Activated CD4-positive, alpha-beta T cell treated with anti-CD3 and anti-CD28 coated beads, Interleukin-2, amount 50 U/mL, for 4 hours (primary cell): Measurements from ENCODE around the gene CCNY.

Experiments used
- DNase-seq, 2 experiments: peaks; one replicate each; pipeline ENCODE4 v3.0.0-alpha.2; 2020

CCNY gene

DNA sequence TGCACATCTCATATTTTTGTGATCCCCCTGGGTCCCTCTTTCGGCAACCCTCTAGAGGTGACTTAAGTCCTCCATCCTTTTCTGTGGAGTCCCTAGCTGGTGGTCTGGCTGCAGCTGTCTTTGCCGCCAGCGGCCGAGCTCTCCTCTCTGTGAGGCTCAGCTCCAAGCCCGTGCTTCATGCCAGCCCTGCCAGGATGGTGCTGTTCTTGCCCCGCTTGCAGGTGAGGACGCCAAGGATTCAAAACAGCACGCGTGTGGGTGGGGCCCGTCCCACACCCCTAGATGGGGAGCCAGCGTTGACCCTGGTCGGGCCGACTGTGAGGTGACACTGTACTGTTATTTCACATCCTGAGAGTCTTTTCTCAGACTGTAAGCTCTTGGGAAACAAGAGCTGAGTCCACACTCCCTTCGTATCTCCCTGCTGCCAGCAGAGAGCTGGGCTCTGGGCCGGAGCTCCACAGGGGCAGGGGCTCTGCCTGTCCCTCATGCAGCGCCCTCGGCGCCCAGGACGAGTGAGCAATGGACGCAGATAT lies 232.2 kb downstream of the CCNY start:
- no peak for DNase-seq

DNA sequence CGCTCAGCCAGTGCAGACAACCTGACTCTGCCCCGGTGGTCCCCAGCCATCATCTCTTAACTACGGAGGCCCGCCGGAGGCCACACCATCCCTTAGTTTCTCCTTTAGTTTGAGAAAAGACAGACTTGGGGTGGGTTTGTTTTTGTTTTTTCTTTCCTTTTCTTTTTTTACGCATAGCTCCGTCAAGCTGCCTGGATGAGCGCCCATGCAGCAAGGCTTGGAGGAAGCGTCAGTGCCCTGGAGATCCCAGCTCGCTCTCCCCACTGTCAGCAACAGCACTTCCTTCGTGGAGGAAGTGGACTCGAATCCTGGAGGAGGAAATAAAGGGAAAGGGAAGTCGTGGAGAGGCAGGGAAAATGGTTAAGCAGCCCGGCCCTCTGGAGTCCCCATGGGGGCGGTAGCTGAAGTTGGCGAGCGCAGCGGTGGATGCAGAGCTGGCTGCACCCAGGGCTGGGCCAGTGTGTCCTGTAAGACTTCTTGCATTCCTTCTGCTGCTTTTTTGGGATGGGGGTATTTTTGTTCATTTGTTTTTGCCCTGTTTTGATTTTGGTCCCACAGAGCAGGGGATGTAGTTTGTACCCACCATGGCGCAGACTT lies 232.9 kb downstream of the CCNY start:
- no peak for DNase-seq

DNA sequence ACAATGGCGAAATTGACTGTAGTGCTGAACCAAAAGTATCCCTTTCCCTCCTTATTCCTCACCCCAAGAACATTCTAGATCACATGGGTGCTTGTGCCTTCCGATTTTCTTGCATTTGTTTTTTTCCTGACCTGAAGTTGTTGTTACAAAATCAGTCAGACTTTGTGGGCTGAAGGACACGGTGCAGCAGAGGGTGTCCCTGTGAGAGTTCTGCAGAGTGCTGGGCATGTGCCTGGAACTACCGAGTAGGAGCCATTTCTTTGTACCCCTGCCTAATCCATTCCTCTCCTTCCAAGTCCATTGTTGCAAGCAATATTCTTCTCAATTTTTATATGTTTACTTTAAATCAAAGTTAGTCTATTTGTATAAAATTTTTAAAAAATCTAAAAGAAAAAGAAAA lies 233.5 kb downstream of the CCNY start:
- no peak for DNase-seq

DNA sequence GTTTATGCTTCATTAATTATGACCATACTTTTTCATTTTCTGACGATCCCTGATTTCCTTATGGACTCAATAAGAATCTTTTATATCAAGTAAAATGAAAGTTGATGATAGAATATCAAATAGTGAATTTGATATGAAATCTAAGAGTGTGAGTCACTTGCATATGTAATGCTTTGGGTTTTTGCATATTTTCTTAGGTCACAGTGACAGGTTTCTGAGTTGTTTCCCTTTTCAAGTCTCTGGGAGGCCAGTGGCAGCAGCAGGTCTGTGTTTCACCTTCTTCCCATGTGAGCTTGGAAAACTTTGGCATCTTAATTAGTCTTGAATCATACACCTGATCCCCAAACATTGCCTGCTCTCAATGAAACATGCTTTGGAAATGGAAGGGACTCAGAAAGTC lies 234.1 kb downstream of the CCNY start:
- DNase-seq, result no peak

DNA sequence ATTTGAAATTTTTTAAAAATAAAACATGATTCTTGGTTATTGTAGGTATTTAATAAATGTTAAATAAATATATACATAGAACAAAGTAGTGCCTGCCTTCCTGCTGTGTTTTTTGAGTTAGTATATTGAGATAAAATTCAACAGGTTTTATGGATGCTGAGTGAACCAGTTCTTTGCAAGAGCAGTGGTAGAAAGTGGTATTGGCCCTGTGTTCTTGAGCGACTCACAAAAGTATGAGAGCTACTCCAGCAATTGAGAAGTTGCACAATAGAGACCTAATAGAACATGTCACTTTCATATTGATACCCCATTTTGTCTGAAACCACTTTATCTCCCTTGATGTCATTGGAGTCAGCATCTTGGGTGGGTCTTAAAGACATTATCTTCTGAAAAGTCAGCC lies 236.3 kb downstream of the CCNY start:
- no peak for DNase-seq

DNA sequence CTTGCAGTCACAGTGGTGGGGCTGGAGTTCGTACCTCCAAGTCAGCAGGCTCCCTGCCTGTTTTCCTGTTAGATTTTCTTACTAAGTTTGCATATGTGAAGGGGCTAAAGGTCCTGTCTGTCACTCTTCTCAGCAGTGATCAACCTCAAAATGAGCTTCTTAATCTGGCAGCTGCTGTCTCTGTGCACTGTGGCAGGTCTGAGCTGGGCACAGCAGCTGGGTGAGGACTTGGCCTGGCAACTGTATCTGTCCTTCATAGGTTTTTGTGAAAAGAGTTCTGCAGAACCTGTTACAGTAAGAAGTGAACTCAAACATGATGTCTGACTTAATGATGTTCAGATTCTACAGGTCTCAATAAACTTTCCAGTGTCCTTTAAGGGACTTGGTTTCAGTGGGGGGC lies 237.5 kb downstream of the CCNY start:
- DNase-seq, result no peak

DNA sequence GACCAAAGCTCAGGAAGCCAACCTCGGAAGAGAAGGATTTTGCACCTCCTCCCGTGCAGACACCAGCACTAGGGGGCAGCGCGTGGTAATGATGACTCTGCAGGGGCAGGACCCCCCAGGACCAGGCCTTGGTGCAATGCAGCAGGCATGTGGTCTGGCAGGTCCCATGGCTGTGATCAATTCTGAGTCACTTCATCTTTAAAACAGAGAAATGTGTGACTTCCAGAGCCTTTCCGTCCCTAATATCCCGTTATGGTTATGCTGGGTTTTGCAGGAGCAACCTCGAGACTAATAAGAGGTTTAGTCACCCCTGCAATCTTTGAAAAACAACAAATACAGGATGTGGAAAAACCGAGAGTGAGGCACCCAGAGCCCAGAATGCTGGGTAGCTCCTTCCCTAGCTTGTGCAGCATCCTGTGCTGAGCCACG lies 238.6 kb downstream of the CCNY start:
- DNase-seq, result no peak

DNA sequence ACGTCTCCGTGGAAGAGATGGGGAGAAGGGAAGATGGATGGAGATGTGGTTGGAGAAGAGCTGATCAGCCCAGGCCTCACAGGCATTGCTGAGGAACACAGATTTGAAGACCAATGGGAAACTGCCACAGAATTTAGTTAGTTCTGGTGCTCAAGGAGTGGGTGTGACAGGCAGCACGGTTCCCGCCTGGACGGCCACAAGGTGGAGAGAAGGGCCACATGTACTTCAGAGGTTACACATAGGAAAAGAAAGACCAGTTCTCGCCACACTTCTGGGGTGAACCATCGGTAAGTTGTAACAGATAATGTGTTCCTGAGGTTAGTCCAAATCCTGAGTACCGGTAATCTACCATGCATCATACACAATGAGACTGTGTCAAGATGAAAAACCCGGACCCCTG lies 239.3 kb downstream of the CCNY start:
- no peak for DNase-seq

DNA sequence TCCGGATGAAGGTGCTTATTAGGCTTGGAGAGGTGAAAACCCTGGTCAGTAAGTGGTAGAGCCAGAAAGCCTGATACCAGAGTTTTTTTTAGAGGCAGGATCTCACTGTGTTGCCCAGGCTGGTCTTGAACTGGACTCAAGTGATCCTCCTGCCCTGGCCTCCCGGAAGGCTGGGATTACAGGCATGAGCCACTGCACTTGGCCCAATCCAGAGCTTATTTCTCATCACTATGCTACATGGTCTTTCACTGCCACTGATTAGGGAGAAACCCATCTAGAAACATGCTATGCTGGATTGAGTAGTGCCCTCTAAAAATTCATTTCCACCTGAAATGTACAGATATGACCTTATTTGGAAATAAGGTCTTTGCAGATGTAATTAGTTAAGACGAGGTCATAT lies 240.4 kb downstream of the CCNY start:
- no peak for DNase-seq

DNA sequence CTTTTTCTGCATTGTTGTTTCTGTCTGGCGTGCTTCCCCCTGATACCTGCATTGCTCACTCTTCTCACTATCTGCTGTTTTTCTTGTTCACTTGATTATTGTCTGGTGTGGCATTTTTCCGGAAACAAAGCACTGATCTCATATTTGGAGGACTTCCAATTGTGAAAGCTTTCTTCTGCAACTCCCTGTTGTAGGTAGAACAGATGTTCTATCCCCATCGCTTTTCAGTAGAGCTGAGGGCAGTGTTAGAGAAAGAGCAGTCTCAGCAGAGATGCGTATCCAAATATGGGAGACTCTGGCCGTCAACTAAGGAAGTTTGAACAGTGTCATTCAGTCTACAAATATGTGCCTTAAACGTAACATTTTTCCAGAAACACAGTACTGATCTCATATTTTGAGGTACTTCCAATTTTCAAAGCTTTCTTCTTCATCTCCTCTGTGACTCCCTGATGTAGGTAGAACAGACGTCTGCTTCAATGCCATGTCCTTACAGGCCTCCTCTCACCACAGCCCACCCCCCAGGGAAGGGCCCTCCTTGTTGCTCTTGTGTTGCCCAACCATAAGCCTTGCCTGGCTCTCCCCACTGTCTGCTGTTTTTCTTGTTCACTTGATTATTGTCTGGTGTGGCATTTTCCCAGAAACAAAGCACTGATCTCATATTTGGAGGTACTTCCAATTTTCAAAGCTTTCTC lies 241.8 kb downstream of the CCNY start:
- DNase-seq, result no peak

DNA sequence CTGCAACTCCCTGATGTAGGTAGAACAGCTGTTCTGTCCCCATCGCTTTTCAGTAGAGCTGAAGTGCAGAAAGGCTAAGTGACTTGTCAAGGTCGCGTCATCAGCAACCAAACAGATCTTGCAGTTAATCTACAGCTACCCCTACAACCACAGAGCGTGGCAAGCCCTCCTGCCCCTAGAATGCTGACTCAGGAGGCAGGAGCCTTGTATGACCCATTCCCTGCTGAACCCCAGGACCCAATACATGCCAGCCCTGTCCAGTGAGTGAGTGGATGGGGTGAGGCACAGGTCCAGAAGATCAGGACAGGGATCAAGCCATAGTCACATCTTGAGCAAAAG lies 242.3 kb downstream of the CCNY start:
- no peak for DNase-seq

DNA sequence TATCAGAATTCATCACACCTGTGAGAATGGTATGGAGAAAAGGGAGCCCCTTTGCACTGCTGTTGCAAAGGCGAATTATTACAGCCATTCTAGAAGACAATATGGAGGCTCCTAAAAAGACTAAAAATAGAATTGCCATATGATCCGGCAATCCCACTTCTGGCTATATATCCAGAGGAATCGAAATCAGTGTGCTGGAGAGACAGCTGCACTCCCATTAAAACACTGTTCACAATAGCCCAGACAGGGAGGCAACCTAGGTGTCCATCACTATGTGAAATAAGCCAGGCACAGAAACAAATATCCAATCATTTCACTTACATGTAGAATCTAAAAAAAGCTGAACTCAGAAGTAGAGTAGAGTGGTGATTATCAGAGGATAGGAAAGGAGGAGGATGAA lies 242.8 kb downstream of the CCNY start:
- DNase-seq, result no peak

DNA sequence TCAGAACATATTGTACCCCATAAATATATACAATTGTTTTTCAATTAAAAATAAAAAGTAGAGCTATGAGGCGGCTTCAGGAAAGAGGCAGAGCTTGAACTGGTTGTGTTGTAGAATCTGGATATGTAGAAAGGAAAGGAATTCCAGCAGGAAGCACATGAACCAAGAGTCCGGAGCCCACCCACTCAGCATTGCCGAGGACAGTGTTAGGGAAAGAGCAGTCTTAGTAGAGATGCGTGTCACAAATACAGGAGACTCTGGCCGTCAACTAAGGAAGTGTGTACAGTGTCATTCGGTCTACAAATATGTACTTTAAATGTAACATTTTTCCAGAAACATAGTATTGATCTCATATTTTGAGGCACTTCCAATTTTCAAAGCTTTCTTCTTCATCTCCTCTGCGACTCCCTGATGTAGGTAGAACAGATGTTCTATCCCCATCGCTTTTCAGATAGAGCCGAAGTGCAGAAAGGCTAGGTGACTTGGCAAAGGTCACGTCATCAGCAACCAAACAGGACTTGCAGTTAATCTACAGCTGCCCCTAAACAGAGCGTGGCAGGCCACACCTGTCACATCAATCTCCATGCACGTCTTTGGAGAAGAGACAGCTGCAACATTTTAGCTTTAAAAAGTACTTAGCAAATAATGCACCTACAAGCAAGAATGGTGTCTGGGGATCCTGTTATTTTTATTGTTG lies 243.6 kb downstream of the CCNY start:
- no peak for DNase-seq

DNA sequence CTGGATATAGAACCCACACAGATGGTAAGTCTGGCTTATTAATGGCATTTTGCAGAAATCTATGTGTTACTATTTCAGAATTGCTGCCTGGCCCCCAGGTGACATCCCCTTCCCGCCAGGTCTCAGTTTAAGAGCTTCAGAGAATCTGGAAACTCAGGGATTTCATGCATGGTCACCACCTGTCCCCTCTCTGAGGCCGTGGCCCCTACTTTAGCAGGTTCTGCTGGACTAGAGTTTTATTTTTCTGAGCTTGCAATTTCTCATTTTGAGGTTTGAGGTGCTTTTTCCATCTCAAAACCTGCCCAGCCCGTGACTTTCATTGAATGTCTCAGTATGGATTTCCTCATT lies 244.1 kb downstream of the CCNY start:
- no peak for DNase-seq

DNA sequence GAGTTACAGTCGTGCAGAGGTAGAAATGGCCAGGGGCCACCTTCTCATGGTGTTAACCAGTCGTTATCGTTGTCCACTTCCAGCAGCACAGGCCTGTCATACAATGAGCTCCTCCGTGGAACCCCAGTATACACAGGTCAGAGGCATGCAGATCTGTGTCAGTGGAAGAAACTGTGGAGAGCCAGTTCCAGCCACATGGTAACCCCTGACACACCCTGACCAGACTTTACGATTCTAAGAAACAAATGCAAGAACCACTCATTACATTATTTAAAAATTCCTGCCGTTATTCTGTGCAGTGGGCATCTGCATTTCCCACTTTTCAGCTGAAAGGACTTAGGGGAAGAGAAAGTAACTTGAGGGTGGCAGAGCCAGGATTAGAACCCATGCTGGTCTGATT lies 245.3 kb downstream of the CCNY start:
- no peak for DNase-seq

DNA sequence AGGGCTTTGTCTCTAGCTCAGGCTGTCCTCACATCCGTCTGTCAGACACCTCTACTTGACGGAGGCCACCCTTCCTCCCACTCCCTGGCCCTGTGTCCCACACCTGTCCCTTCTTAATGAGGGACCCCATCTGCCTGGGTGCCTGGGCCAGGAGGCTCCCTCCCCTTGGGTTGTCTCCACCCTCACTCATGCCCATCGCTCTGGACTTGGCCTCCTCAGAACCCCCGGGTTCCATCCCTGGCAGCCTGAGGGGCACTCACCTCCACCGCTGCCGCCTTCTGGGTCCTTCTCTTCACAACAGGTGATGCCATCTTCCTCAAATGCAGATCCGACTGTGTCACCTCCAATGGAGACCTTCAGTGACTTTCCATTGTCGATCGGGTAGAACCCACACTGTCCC lies 248.6 kb downstream of the CCNY start:
- no peak for DNase-seq

DNA sequence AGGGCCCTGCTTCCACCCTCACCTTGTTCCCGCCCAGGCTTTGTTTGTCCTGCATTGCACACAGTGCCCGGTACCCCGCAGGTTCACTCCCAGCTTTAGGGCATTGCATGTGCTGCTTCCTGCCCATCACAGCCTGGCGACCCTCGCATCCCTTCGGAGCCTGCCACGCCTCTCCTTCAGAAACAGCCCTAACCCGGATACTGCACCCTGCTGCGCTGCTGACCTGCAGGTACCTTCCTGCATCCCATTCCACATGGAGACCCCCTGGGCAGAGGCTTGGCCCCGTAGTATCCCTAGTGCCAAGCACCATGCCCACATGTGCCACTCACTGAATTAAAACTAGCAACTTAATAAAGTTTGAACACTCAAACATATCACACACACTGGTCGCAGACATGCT lies 249.0 kb downstream of the CCNY start:
- DNase-seq, result no peak

DNA sequence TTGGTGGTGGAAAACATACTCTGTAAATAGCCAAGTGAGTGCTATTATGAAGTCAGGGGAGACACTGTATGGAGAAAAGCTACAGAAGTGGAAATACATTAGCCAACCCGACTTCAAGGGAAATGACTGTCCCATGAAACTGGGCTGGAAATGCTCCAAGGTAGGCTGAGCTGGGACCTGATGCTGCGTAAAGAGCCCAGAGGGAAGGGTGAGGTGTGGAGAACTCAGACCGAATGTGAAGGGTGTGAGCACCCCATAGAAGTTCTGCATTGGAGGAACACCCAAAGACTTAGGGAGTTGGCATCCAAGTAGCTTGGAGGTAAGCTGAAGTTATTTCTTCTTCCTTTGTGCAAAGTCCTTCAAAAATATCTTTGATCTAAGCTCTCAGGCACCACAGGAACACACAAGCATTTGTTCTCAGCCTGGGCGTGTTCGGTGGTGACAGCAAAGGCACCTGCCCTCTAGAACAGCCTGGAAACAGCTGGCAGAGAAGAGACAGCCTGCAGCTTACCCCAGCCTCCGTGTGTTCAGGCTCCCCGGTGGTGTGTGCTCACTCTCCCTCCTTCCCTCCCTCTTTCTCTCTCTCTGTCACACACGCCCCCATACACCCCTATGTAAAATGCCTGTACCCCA lies 249.7 kb downstream of the CCNY start:
- DNase-seq, result no peak

DNA sequence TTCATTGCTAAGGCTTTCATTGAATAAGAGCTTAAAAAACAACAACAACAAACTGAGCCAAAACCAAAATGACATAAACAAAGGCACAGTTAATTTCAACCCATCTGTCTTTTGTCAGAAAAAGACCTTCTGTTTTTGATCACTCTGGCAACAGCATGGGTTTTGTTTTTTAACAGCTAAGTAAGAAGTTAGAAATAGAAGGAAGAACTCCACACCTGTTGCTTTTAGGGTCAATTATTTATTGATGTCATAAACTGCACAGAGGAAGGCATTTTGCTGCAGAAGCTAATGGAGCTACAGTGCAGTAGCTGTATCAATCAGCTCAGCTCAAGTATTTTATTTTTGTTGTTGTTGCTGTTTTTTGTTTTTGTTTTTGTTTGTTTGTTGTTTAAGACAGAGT lies 252.5 kb downstream of the CCNY start:
- no peak for DNase-seq

DNA sequence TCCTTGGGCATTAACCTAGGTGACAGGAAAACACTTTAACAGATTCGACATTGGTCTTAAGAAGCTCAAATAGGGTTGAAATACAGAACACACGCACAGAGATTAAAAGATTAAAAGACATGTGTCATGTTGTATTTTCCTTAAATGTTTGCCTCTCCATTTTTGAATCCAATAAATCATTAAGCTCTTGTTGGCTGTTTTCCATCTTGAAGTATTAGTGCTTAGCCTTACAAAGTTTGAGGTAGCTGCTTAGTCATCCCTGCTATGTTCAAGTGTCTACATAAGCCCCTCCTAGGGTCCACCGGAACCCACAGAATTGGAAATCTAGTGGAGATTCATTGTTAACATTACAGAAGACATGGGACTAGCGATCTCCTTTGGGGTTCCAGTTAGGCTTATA lies 256.1 kb downstream of the CCNY start:
- DNase-seq, result no peak

DNA sequence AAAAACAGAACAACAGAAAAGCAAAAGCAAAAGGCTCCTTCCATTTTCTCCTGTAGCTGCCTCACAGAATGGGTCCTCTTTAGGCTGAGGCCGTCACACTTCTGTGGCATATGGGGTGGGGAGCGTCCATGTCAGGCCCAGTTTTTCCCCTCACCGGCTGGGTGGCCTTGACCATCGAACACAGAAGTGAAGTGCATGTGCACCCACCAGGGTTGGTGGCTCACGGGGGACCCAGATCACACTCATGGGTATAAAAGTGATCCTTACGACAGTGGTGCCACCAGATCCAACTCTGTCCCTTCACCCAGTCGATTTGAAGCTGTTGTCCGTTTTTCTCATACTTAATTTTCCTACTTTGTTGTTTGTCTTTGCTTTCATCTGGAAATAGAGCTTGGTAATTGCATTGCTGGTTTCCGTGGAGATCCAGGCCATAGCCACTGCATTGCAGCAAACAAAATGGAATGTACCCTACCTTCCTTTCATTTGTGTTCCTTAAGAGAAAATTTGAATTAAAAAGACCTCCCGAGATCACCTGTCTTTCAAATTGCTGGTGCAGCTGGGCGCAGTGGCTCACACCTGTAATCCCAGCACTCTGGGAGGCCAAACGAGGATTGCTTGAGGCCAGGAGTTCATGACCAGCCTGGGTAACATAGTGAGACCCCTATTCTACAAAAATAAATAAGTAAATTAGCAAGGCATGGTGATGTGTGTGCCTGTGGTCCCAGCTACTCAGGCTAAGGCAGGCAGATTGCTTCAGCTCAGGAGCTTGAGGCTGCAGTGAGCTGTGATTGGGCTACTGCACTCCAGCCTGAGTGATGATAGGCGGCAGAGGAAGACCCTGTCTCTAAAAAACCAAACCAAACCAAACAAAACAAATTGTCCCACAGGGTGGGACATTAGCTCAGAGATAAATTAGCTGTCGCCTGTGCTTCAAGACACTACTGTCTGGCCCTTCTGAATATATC lies 258.1 kb downstream of the CCNY start:
- no peak for DNase-seq

DNA sequence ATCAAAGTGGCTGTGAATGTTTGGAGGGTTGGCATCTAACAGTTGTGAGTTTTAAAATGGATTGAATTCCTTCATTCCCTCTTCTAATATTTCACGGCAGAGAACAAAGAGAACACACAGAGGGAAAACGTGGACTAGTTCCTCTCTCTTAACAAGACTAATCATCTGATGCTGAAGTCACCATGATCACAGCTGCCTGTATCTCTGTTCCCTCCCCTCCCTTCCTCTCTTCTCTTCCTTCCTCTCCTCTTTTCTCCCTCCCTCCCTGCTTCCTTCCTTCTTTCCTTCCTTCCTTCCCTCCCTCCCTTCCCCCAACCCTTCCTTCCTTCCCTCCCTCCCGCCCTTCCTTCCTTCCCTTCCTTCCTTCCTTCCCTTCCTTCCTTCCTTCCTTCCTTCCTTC lies 258.8 kb downstream of the CCNY start:
- no peak for DNase-seq

DNA sequence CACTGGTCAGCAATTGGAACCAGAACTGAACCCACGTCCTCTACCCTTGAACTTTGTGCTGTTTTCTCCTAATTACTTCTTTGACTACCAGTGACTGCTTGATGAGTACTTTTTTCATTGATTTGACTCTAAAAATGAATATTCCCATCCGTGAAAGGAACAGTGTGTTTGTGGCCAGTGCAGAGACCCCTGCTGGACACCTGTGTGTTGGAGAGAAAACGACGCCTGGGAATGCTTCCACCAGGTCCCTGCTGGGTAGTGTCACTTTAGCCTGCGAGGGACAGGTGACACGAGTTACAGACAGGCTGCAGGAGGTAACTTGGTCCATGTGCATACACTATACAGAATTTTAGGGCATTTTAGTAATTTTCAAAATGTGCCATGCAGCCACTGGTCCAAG lies 262.1 kb downstream of the CCNY start:
- no peak for DNase-seq
